Left ventricle myocardium superior (tissue), 1 donor: ENCODE results near the gene CKAP5. TPM values are rescaled to one million over a fixed set of nuclear protein-coding genes. Genes with fewer than 3 reads are reported as not detected.
A peak's percentile ranks its signal among the peaks of the same experiment; 100 is the strongest.
"Not testable (repeated sequence)": the region's sequence is repeated elsewhere in the genome, so short reads cannot be mapped to it uniquely, and the experiment has no call there.

Experiments
- ATAC-seq: fragments of 200-7000 bp; cut with Tn5 transposase; one replicate; pipeline ENCODE4 v1.9.1; 2020; ENCODE audit warnings: mild to moderate bottlenecking, moderate library complexity
- DNase-seq: peaks from one replicate; pipeline ENCODE4 v3.0.0-alpha.2; 2020
- intact Hi-C: fragments of 100-400 bp; cut with micrococcal nuclease; formaldehyde crosslinking; loops from one replicate; pipeline ENCODE4 v1.11.0; 2022
- total RNA-seq: library from RNA; stranded (reverse); fragmentation: NEBNext Ultra II Directional; extraction: Animal tissue kit (Norgen Biotek cat#: 25700); gene quantifications from one replicate; pipeline ENCODE4 v1.2.1, GENCODE V29; 2021
- donor health status: DM: no; HTN: yes; CAD: no; lungs with severe emphysema.

The CKAP5 gene
- total RNA-seq, 1 donor from 2014 or later = 73.6 TPM

DNA sequence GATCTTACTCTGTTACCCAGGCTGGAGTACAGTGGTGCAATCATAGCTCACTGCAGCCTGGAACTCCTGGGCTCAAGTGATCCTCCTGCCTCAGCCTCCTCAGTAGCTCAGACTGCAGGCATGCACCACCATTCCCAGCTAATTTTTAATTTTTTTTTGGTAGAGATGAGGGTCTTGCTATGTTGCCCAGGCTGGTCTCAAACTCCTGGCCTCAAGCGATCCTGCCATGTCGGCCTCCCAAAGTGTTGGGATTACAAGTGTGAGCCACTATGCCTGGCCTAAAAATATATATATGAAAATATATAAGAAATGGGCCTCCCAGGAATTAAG, 128.3 kb downstream of the CKAP5 start:
- ATAC-seq, intact Hi-C loops, DNase-seq: not testable (repeated sequence)

GRCh38 chr11:46712874-46713576, 133.1 kb downstream of the CKAP5 start:
- no peak for ATAC-seq
- intact Hi-C loops = no loop called here
- DNase-seq = no peak

- intact Hi-C loops = no loop called here
Observed at GRCh38 chr11:46711303-46711702, 134.8 kb downstream of the CKAP5 start.

DNA sequence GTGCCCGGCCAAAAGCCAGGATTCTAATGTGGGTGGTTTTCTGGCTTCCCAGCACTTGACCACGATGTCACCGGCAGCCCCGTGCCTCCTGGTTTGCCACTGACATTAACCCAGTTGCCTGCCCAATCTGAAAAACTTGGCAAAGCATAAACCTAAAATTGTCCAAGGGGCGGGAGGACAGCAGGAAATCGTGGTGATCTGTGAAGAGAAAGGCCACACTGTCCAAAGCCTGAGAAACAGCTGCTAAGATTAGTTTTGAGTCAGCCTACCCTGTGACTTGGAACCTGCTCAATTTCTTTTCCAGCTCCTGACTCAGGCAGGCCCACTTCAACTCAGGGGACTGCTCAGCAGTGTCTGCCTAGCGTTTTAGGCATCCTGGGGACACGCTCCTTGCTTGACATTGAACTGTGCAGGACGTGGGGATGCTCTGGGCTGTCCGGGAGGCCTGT, 135.2 kb downstream of the CKAP5 start:
- intact Hi-C loops = no loop called here
- ATAC-seq (peak; percentile 97), DNase-seq (peak; percentile 75)

More at GRCh38 chr11:46711303-46711702, 134.8 kb downstream of the CKAP5 start:
- peak; percentile 48 for ATAC-seq
- no peak for DNase-seq

- intact Hi-C loops, DNase-seq, ATAC-seq: not testable (repeated sequence)
Observed at GRCh38 chr11:46709351-46709750, 136.7 kb downstream of the CKAP5 start.

DNA sequence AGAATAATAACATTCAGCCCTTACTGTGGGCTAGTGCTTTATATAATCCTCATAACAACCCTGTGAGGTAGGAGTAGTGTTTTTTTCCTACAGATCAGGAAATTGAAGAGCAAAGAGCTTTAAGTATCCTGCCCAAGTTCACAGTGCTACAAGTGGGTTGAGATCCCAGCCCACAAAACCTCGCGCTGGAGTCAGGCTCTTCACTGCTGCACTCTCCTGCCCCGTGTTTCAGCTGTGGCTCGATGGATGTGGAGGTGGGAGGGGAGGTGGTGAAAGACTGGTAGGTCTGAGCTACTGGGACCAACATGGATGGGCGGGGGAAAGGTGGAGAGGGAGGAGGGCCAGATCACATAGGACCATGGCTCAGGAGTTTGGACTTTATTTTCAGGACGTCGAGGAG, 139.2 kb downstream of the CKAP5 start:
- ATAC-seq (no peak), DNase-seq (no peak)
- intact Hi-C loops = no loop called here

DNA sequence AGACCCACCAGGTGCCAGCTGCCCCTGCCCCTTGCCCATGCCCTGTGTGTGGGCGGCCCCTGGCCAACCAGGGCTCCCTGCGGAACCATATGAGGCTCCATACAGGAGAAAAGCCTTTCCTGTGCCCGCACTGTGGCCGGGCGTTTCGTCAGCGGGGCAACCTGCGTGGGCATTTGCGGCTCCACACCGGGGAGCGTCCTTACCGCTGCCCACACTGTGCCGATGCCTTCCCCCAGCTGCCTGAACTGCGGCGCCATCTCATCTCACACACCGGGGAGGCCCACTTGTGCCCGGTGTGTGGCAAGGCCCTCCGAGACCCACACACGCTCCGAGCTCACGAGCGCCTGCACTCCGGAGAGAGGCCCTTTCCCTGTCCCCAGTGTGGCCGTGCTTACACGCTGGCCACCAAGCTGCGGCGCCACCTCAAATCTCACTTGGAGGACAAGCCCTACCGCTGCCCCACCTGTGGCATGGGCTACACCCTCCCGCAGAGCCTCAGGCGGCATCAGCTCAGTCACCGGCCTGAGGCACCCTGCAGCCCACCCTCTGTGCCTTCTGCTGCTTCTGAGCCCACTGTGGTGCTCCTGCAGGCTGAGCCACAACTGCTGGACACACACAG, 140.9 kb downstream of the CKAP5 start:
- DNase-seq (no peak), ATAC-seq (no peak)
- intact Hi-C loops = no loop called here

DNA sequence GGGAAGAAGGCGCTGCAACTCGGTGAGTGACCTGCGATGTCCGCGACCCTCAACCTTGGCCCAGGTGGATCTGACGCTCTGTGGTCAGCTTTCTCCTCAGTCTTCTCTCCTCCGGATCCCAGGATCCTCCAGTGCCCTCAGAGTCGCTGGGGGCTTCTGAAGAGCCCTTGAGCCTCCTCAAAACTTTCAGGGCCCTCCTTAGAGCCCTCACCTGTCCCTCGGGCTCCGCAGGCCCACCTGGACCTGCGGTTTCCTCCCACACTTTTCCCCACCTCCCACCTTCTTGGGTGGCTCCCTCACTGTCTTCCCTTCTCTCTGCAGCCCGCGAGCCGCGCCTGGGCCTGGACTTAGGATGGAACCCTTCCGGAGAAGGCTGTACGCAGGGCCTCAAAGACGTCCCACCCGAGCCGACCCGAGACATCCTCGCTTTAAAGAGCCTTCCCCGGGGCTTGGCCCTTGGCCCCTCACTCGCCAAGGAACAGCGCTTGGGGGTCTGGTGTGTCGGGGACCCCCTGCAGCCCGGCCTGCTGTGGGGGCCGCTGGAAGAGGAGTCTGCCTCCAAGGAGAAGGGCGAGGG, 144.9 kb downstream of the CKAP5 start:
- DNase-seq = no peak
- ATAC-seq = no peak
- intact Hi-C loops = no loop called here

DNA sequence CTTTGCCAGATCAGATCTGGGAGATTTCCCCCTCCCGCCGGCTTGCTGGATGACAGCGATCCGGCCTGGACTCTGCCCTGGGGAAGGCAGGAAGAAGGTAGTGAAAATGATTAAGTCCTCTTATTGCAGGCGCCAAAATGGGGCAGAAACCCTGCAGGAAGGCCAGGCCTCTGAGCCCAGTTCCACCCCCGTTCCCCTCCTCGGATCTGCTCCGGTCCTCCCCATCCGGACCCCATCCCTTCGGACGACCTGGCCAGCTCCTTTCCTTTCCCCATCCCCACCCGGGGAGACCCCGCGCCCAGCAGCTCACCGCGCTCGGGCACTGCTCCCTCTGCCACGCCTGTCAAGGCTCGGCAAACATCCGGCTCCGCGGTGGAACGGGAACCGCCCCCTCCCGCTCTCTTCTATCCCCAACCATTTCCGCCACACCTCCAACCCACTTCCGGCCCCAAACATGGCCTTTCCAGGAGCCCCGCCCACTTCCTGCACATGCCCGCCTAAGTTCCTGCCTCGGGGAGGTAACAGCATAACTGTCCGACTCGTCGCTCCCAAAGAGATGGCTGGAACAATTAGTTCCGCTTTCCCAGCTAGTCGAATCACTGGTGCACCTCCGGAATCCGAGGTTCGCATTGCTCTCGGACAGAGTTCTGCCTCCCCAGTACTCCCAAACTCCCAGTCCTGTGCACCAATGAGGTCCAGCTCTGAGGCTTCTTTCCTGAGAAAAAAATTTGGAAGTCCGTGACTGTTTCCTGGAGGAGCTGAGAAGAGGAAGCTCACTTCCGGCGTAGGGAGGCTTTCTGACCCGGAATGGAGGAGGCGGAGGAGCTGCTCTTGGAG, 145.6 kb downstream of the CKAP5 start, which contains the start of the genes ARHGAP1 and ZNF408:
TSS of gene ARHGAP1 (minus strand) at position 379 of the 837 bp plus-strand sequence. CDS start 4,512 bp downstream, outside the sequence.
TSS of gene ZNF408 (plus strand) at position 791 of the 837 bp plus-strand sequence. CDS start at position 808, 17 bp downstream.
- intact Hi-C loops = no loop called here
- ATAC-seq (peak; percentile 89), DNase-seq (peak; percentile 99)

DNA sequence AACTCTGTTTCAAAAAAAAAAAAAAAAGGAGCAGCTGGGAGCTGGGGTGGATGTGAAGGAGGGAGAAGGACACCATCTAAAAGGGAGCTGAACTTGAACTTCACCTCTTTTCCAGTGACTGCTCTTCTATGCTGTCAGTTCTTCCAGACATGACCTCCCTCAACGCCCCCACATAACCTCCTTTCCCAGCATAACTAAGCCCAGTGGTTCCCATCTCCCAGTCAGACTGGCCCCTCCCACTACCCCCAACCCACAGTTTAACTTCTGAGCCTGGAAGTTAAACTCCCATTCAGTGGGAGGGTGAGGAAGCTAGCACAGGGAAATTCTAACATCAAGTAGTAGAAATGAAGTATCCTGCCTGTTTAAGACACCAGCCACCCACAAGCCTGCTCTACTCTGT, 147.5 kb downstream of the CKAP5 start:
- ATAC-seq (no peak), DNase-seq (no peak)
- intact Hi-C loops = no loop called here

DNA sequence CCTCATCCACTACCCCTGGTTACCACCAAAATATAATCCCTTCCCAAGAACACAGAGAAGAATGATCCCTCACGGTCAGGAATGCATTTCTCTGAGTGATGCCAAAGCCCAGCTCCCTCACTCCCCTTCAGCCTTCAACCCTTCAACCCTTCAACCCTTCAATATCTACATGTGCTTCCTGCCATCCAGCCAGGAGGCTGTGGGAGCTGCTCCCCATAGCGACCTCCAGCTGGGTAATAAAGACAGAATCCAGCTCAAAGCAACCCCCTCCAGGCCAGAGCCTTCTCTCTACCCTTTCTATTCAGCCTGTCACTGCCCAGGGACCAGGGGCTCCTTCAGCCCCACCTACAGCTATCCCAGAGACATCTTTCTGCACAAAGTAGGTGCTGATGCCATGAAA, 148.4 kb downstream of the CKAP5 start:
- DNase-seq (no peak), ATAC-seq (no peak)
- intact Hi-C loops = no loop called here

- intact Hi-C loops = no loop called here
- ATAC-seq (peak; percentile 31), DNase-seq (no peak)
Observed at GRCh38 chr11:46697303-46697702, 148.8 kb downstream of the CKAP5 start.

GRCh38 chr11:46696212-46696558, 149.9 kb downstream of the CKAP5 start:
- DNase-seq = peak; percentile 89
- intact Hi-C loops = no loop called here
- ATAC-seq = peak; percentile 68

GRCh38 chr11:46695345-46696211, 150.5 kb downstream of the CKAP5 start:
- ATAC-seq = no peak
- intact Hi-C loops = no loop called here
- DNase-seq = no peak

GRCh38 chr11:46694607-46695006, 151.5 kb downstream of the CKAP5 start:
- ATAC-seq (no peak), DNase-seq (no peak)
- intact Hi-C loops = no loop called here

DNA sequence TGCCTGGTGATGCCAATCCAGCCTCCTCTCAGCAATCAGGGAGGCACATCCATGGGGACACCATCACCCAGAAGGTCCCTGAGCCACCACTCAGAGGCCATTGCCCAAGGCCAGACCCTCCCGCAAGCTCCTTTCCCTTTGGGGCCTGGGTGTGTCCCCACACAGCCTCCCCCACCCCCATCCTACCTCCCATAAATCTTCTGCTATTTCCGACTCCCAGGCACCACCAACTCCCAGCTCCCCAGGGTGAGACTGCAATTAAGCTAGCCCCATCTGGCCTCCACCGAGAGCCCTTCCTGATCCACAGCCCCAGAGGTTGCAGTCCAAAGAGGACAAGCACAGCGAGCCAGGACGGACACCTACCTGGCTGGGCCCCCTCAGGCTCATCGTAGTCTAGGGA, 152.0 kb downstream of the CKAP5 start:
- ATAC-seq (no peak), DNase-seq (no peak)
- intact Hi-C loops = no loop called here

- intact Hi-C loops = no loop called here
- DNase-seq (no peak), ATAC-seq (no peak)
Observed at GRCh38 chr11:46693597-46694012, 152.5 kb downstream of the CKAP5 start.
